HepG2 (cell line): ENCODE measurements around the gene SRC.

Source experiments
- CCAR2 ChIP-seq: fragments of 200-400 bp; formaldehyde crosslinking; optimal IDR thresholded peaks from 2 replicates; pipeline ENCODE3; 2018; ENCODE audit warnings: low read depth, mild to moderate bottlenecking, low read length, moderate library complexity
- CHD4 ChIP-seq: fragments of 200-600 bp; sonication (generic); IDR thresholded peaks from 2 replicates; pipeline ENCODE4 v1.7.0; 2017; ENCODE audit warnings: mild to moderate bottlenecking, low read length, borderline replicate concordance
- CTCF ChIP-seq: sonication (generic); formaldehyde crosslinking; IDR thresholded peaks from 2 replicates; pipeline ENCODE4 v1.5.0; 2020; ENCODE audit warnings: mild to moderate bottlenecking, missing genetic modification reagents, moderate library complexity
- FOXC1 ChIP-seq: sonication (generic); formaldehyde crosslinking; IDR thresholded peaks from 2 replicates; pipeline ENCODE4 v1.8.0; 2022; ENCODE audit warnings: mild to moderate bottlenecking, missing genetic modification reagents, borderline replicate concordance
- RFX5 ChIP-seq: IDR thresholded peaks from 2 replicates; pipeline ENCODE4 v1.6.1; 2011; ENCODE audit warnings: low read depth, low read length, improper control_type of control experiment
- ZNF660 ChIP-seq: sonication (generic); formaldehyde crosslinking; IDR thresholded peaks from 2 replicates; pipeline ENCODE4 v1.5.1; 2020; ENCODE audit warnings: mild to moderate bottlenecking, low read depth, missing genetic modification reagents, borderline replicate concordance

- TF ChIP-seq ZNF660 (CRISPR knock-in tag) (no peak), RFX5 (no peak), CCAR2 (no peak), CTCF (no peak), CHD4 (no peak), FOXC1 (no peak)
Observed at GRCh38 chr20:37303637-37304036, 42.3 kb upstream of the SRC start.
